GM12872 (cell line): ENCODE measurements around the gene PGRMC2.

Experiments
- CTCF ChIP-seq: IDR thresholded peaks from 3 replicates; pipeline ENCODE4 v1.5.1; 2011; ENCODE audit warnings: low read depth, mild to moderate bottlenecking, low read length, moderate library complexity; ENCODE audit not compliant: insufficient read depth

The PGRMC2 gene, protein sequence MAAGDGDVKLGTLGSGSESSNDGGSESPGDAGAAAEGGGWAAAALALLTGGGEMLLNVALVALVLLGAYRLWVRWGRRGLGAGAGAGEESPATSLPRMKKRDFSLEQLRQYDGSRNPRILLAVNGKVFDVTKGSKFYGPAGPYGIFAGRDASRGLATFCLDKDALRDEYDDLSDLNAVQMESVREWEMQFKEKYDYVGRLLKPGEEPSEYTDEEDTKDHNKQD

GRCh38 chr4:128287141-128287870 lies at the start of gene PGRMC2:
Gene PGRMC2, minus strand, starts transcription at chr4:128287813. Its CDS starts 23 bp downstream, at chr4:128287790.
- no peak for TF ChIP-seq CTCF

DNA sequence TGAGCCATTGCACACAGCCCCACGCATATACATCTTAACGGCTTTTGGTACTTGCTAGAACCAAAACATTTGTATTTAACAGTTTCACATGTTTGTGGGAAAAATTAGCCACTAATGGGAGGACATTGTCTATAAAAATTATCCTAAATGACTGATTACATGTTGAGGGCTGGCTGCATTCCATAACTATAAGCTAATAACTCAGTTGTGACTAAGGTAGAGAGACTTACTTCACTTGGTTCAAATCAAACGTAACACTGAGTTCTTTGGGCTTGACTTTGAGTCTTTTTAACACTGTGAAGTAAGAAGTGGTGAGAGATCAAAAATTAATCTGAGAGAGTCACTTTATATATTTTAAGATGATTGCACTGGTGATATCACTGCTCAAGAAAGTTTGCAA lies 47.9 kb upstream of the PGRMC2 start:
- TF ChIP-seq CTCF: no peak

DNA sequence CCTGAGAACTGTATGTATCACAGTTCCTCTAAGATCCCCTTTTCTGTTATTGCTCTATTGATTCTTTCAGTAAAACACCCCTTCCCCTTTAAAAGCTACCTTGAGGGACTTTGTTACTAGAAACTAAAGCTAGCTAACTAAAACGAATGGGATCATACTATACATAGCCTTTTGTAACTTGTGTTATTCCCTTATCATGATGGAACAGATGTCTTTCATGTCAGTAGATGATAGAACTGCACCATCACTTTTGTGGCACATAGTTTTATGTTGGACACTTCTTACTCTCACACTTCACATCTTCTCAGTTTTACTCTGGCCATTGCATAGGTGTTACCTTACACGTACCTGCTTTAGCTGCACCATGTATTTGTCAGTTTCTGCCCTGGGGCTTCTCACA lies 46.6 kb upstream of the PGRMC2 start:
- no peak for TF ChIP-seq CTCF

GRCh38 chr4:128333309-128334018 lies 45.9 kb upstream of the PGRMC2 start:
- TF ChIP-seq CTCF: no peak

DNA sequence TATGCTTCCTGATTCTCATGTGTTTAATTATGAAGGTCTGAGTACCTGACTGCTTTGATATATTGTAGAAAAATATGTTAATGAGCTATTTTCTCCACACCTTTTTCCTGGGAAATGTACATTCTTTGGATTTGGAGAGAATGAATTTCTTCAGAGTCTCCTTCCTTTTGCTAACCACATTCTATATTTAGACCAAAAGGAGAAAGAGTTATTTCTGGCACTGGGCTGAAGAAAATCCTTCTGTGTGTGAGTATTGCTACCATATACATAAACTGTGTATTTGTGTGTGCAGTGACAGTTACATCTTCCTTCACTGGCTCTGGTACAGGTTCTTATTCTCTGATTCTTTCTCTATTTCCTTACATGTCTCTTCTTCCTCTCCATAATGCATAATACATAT lies 44.5 kb upstream of the PGRMC2 start:
- TF ChIP-seq CTCF: no peak

DNA sequence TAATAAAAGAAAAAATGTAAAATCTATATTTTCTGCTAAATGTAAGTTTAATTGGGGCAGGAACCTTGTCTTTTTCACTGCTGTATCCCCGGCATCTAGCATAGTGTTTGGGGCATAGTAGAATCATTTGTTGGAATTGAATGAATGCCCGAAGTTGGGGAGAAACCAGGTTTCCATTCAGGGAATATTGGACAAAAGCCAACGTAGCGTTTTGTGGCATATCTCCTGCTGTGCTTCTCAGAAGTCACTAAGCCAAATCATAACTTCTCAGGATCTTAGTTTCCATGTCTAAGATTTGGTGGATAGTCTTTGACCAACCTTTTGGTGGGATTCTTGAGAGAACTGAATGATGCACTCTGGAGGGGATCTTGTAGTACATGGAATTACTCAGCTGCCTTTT lies 42.0 kb upstream of the PGRMC2 start:
- no peak for TF ChIP-seq CTCF

- TF ChIP-seq CTCF: no peak
These were observed 40.5 kb upstream of the PGRMC2 start for GRCh38 chr4:128328106-128328505.
